Right renal pelvis (tissue), 4 donors: ENCODE data around the gene SCN2A. TPM values are rescaled to one million over a fixed set of nuclear protein-coding genes. Genes with fewer than 3 reads are reported as not detected.
"Not testable (repeated sequence)": the region's sequence is repeated elsewhere in the genome, so short reads cannot be mapped to it uniquely, and the experiment has no call there.

Experiments used
- DNase-seq, 4 donors: peaks; one replicate each; pipeline ENCODE4 v3.0.0-alpha.2; 2013; ENCODE audit warnings: low read depth in 4 of 4, low spot score in 3 of 4, missing footprints in 1 of 4
- polyA plus RNA-seq, 4 donors: library from polyadenylated mRNA; unstranded; fragments of 120-200 nt; gene quantifications; one replicate each; pipeline ENCODE4 v1.2.1, GENCODE V29; 2013; ENCODE audit not compliant: insufficient read length in 4 of 4

SCN2A gene
- polyA plus RNA-seq, 4 donors, result 2.0 to 3.2 (median 2.7) TPM

- DNase-seq, result no peak
These were observed 68.1 kb downstream of the SCN2A start for GRCh38 chr2:165307317-165307716.

- DNase-seq, result no peak
These were observed 72.7 kb downstream of the SCN2A start for GRCh38 chr2:165311949-165312348.

GRCh38 chr2:165312999-165313398 lies 73.8 kb downstream of the SCN2A start:
- DNase-seq, result no peak

- DNase-seq, result no peak
These were observed 74.3 kb downstream of the SCN2A start for GRCh38 chr2:165313509-165313908.

- no peak for DNase-seq
These were observed 89.1 kb downstream of the SCN2A start for GRCh38 chr2:165328272-165328671.

GRCh38 chr2:165344276-165344675 lies 105.1 kb downstream of the SCN2A start:
- DNase-seq, result not testable (repeated sequence)

- no peak for DNase-seq
These were observed 109.2 kb downstream of the SCN2A start for GRCh38 chr2:165348441-165348840.

- no peak for DNase-seq
These were observed 110.0 kb downstream of the SCN2A start for GRCh38 chr2:165349181-165349580.

GRCh38 chr2:165357758-165358157 lies 118.5 kb downstream of the SCN2A start:
- DNase-seq, result no peak

GRCh38 chr2:165361514-165361913 lies 122.3 kb downstream of the SCN2A start:
- DNase-seq, result no peak

- no peak for DNase-seq
These were observed 130.1 kb downstream of the SCN2A start for GRCh38 chr2:165369131-165369897.

- DNase-seq, result no peak
These were observed 130.7 kb downstream of the SCN2A start for GRCh38 chr2:165369898-165370296.

- no peak for DNase-seq
These were observed 132.1 kb downstream of the SCN2A start for GRCh38 chr2:165371356-165371755.

GRCh38 chr2:165373278-165374010 lies 134.2 kb downstream of the SCN2A start:
- DNase-seq, result no peak

GRCh38 chr2:165376571-165376975 lies 137.4 kb downstream of the SCN2A start:
- DNase-seq, result no peak

- no peak for DNase-seq
These were observed 143.1 kb downstream of the SCN2A start for GRCh38 chr2:165382362-165382761.

- no peak for DNase-seq
These were observed 151.7 kb downstream of the SCN2A start for GRCh38 chr2:165390875-165391274.

GRCh38 chr2:165391791-165392190 lies 152.6 kb downstream of the SCN2A start:
- no peak for DNase-seq

GRCh38 chr2:165398603-165399002 lies 159.4 kb downstream of the SCN2A start:
- DNase-seq, result not testable (repeated sequence)

- peak; percentile 59 to 70 (median 66) for DNase-seq
These were observed 162.2 kb downstream of the SCN2A start for GRCh38 chr2:165401285-165401852.

- DNase-seq, result no peak
These were observed 162.9 kb downstream of the SCN2A start for GRCh38 chr2:165402162-165402561.

GRCh38 chr2:165406173-165406572 lies 167.0 kb downstream of the SCN2A start:
- no peak for DNase-seq
